NK-92 (cell line): Measurements from ENCODE around the gene JAKMIP1.

Experiments
- DNase-seq: peaks from one replicate; lab custom pipeline; 2025; ENCODE audit not compliant: unreplicated experiment; lab: John Stamatoyannopoulos, UW

The JAKMIP1 gene

DNA sequence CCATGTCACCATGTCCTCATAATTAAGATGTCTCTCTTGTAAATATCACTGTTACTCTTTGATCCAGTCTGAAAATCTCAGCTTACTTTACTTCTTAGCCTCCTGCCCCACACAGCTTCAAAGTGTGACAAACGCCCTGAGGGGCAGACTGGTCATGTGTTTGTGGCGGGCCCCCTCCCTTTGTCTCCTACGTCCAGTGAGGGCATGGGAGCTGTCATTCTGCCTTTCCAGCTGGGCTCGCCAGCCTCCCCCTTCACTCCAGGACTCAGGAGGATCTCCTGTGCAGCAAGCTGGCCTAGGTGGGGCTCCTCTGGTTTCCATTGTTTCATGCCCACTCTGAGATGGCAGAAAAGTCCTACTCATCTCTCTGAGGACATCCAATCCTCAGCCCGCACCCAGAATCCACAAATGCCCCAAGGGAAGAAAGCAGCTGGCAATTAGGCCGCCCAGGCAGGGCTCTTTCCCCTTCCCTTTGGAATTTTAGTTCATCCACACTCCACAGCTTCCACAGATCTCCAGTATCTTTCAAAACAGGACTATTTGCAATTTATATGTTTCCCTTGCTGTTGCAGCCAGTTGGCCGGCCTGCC lies 95.7 kb downstream of the JAKMIP1 start:
- DNase-seq: no peak

DNA sequence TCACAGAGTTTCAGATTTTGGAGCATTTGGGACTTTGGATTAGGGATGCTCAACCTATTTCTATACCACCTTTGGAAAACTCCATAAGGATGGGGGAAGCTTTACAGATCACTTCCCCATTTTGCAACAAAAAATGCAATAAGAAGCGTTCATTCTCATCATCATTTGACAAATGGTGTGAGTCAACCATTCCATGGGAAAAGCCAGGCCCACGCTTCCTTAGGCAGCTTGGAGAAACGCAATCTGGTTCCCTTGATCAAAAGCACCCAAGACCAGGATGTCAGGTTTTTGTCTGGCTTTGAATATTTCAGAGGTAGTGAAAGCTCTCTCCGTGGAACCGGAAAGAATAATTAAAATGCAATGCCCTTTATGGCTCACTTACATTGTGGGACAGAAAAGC lies 102.8 kb downstream of the JAKMIP1 start:
- no peak for DNase-seq

DNA sequence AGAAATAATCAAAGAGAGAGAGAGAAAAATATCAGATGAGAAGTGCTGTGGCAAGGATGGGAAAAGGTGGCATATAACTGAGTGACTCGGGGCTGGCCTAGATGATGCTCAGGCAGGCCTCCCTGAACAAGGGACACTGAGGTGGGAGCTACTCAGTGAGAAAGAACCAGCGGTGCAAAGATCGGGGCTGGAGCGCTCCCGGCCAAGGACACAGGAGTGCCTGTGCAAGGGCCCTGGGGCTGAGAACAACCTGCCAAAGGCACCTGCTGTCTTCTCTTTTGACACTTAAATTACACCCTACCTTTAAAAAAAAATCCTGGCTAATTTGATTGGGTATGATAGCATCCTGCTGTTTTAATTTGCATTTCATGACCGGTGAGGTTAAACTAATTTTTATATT lies 104.5 kb downstream of the JAKMIP1 start:
- no peak for DNase-seq

DNA sequence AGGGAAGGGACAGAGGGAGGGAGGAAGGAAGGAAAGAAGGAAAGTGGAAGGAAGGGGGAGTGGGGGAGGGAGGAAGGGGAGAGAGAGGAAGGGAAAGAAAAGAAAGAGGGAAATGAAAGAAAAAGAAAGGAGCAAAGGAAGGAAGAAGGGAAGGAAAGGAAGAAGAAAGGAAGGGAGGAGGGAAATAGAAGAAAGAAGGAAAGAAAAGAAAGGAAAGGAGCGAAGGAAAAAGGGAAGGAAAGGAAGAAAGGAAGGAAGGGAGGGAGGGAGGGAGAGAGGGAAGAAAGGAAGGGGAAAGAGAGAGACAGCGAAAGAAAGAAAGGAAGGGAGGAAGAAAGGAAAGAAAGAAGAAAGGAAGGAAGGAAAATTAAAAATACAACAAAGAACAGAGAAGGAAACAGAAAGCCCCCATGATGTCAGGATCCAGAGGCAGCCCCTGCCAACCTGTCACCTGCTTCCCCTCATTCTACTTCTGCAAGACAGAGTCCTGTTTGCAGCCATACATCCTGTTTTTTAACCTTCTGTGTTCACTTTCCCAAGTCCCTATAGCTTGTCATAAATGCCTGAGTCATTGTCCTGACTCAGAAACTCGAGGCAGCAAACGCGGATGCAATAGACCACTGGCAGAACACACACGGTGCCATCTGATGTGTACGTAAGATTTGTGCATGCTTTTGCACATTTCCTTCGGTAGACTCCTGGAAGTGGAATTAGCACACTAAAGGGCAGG lies 105.2 kb downstream of the JAKMIP1 start:
- DNase-seq: no peak

DNA sequence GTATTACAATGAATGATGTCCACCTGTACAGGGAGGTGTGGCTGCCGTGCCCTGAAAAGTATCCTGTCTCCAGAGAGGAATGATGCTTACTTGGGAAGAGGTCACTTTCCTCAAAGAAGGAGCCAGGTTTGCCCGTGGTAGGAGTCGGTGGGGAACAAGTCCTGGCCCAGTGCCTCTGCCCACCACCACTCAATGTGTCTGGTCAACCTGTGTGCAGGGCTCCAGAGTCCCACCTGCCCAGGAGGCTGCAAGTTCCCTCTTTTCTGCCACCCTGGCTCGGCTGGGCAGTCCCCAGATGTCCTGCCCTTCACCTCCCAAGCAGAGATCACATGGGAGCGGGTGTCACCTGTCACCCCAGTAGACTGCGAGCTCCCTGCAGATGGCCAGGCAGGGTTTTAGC lies 106.7 kb downstream of the JAKMIP1 start:
- no peak for DNase-seq

DNA sequence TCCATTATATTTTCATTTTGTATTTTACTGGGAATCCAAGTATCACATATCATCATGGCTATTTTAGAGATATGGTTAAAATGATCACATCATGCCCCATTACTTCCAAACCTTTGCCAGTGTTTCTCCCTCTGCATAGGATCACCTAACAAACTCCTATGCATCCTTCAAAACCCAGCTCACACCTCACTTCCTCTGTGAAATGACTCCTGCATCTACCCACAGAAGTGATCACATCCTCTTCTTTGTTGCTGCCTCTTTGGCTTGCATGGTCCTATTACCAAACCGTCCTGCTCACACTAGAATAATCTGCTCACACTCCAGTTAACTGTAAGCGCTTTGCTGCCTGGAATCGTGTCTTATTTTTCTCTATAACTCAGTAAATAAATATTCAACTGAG lies 107.4 kb downstream of the JAKMIP1 start:
- no peak for DNase-seq

DNA sequence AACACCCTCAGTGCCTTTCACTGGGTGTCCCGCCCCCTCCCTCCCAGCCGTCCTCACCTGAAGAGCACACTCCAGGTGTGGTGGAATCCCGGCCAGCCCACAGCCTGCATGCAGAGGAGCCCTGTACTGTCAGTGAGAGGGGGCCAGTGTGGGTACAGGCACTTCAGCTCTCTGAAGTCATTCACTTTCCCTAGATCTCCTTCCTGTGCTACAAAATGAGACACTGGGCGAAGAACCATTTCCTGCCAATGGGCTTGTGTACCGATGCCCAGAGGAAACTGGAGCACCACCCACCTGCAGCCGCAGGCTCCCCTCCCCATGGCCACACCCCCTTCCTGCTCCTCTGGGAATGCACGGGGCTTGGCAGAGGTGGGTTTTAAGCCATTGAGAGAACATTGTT lies 108.2 kb downstream of the JAKMIP1 start:
- DNase-seq: no peak

DNA sequence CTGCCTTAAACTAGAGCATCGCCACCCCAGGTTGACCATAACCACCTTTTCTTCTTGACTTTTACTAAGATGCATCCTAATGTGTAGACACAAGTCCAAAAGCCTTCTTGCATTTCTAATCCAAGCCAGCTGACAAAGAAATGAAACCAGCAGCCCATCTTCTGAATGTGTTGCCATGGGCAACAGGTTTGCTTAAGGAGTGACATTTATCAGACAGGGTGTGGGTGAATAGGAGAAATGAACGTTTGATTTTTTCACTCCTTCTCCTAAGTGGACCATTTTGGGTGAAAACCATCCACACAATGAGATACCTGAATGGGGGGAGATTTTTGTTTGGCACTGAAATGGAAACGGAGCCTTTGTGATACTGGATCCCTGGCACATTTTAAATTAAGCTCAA lies 109.4 kb downstream of the JAKMIP1 start:
- no peak for DNase-seq

DNA sequence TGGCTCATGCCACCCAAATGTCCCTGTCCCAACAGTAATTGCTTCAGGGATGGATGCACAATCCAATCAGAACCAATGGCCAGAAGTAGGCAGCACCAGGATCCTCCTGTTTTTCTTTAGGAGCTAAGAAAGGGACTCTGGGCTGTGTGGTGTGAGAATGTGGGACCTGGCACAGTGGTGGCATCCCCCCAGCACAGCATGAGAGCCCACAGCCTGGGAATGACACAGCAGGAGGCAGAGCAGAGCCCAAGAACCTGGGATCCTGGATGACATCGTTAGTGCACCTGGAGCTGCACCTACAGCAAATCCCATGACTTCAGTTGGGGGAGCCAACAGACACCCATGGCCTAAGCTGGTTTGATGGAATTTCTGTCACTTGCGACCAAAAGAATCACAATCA lies 111.4 kb downstream of the JAKMIP1 start:
- no peak for DNase-seq

DNA sequence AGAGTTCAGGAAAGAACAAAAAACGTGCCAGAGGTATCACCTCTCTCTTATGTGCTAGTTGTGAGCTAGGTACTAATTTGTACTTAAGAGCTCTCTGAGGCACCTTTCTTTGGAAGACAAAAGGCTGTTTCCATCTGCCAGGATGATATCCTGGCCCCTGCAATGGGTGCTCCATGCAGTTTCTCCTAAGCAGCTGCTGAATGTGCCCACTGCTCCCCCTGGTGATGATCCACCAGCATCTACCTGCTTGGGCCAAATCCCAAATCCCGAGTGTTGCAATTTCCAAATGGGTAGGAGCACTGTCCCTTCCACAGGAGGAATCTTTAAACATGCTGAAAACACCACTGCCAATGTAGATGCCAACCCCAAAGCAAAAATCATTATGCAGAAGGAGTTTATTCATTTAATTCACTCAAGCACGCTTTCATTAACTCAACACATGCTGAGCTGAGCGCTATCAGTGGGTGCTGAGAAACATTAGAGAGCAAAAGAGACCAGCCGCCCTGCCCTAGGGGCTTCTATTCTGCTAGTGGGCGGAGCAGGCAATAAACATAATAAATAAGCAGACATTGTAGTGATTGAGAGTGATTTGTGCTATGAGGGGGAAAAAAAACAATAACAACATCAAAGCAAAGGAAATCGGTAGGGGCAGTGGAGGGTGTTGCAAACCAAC lies 112.5 kb downstream of the JAKMIP1 start:
- no peak for DNase-seq

DNA sequence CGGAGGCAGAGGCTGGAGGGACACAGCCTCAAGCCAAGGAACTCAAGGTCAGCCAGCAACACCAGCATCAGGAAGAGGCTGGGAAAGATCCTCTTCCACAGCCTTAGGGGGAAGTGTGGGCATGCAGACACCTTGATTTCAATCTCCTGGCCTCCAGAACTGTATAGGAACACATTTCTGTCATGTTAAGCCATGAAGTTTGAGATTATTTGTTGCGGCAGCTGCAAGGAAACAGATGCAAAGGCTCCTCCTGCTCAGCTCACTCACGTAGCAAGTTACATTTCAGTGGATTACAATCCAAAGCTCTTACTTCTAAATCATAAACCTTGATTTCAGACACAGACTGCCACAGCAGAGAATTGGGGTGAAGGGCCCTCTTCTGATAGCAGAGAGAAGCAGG lies 113.5 kb downstream of the JAKMIP1 start:
- no peak for DNase-seq

DNA sequence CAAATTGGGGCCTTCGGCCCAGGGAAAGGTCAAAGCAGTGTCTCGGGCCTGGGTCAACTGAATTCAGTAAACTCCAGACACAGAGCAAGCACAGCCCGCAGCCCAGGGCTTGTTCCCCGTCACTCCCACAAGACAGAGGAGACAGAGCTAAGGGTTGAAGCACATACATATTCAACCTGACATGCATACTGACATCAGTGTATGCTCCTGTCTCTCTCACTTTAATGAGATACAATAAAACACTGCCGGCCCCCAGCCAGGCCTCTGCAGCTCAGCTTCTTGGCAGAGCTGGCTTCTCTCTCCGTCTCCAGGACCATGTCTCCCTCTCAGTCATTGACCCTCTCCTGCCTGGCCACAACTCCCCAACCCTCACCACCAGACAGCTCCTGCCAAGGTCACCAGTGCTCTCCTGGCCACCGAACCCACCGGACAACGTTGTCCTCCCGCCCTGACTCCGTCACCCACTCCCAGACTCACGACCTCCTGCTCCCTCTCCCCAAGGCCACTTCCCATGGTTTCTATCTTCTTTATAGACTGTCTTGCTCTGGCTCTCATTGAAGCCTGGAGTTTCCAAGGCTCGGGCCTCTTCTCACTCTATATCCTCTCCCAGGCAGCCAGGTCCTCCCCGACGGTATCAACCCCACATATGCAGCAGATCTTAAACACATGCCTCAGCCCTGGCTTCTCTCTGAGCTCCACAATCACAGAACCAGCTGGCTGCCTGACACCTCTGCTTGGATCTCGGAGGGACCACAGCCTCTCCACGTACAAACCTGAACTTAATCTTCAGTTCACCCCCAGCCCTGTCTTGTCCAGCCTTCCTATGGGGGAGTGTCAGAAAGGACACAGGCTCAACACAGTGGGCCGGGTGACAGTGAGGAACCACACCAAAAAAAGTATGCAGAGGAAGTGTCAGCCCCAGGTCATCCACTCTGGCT lies 114.4 kb downstream of the JAKMIP1 start:
- DNase-seq: no peak

DNA sequence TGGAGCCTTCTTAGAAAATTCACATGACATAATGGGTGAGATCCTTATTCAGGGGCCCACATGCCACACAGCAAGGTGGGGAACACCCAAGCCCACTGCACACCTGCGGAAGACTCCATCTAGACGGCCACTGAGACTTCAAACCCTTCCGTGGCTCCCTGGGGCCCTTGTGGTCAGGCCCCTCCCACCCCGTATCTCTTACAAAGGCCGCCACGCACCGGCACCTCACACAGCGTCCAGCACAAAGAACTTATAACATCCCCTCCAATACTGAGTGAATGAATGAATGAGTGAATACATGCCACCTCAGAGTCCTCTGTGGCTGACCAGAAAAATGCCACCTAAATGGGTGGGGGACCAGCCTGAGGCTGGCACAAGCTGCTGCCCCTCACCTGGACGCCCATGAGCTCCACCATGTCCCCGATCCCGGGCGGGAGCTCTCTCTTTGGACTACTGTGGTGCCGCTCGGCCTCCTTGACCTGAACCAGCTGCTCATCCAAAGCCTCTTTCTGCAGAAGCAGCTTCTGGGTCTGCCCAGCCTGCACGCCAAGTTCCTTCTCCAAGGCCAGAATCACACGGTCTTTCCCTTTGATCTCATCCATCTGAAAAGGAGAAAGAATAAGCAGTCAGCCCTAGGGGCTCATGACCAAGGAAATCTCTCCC lies 115.2 kb downstream of the JAKMIP1 start:
- DNase-seq: no peak

DNA sequence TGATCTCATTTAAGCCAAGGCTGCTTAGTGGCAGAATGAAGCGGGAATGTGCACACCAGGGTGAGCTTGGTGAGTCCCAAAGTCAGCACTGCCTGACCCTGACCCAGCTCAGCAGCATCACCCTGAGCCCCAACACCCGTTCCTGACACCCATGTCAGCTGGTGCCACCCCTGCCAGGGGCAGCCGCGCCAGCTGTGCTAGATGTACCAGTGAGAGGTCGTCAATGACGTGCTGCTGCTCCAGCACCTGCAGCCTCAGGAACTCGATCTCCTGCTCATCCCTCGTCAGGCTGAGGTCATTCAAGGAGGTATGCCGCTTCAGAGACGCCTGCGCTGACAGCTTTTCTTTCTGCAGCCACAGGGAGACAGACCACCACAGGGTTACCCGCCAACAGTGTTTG lies 120.4 kb downstream of the JAKMIP1 start:
- DNase-seq: no peak

DNA sequence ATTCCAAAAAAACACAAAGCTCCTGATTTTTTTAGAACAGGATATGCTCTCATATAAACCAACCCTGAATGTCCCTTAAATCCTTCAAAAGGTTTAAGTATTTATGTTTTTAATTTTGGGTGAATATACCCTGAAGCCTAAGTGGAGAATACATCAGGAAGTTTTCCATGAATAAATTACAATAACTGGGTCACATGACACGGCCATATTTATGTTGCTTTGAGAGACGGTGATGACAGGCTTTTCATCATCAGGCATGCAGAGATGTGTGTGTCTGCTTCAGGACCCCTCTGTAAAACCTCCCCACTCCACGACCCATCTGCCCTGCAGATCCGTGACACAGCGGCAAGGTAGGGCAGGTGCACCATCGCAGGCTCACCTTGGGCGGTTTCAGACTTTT lies 121.8 kb downstream of the JAKMIP1 start:
- no peak for DNase-seq

DNA sequence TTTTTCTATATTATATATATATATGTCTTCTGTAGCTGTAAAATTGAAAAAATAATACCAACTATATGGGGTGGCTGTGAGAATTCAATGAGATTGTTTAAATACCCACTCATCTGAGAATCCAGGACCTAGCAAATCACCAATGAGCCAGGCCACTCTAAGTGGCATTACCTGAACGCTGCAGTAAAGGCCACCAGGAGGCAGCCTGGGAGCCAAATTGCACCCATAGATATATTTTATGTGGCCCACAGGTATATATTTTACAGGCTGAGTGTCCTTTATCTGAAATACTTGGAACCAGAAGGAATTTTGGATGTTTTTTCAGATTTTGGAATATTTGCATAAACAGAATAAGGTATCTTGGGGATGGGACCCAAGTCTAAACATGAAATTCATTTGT lies 124.0 kb downstream of the JAKMIP1 start:
- no peak for DNase-seq

DNA sequence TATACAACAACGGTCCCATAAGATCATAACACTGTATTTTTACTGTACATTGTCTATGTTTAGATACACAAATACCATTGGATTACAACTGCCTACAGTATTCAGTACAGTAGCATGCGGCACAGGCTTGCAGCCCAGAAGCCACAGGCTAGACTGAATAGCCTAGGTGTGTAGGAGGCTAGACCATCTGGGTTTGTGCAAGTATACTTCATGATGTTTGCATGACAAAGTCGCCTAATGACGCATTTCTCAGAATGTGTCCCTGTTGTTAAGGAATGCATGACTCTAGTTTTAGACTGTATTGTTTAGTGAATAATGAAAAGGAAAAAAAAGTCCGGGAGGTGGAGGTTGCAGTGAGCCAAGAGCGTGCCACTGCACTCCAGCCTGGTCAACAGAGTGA lies 125.6 kb downstream of the JAKMIP1 start:
- DNase-seq: no peak

DNA sequence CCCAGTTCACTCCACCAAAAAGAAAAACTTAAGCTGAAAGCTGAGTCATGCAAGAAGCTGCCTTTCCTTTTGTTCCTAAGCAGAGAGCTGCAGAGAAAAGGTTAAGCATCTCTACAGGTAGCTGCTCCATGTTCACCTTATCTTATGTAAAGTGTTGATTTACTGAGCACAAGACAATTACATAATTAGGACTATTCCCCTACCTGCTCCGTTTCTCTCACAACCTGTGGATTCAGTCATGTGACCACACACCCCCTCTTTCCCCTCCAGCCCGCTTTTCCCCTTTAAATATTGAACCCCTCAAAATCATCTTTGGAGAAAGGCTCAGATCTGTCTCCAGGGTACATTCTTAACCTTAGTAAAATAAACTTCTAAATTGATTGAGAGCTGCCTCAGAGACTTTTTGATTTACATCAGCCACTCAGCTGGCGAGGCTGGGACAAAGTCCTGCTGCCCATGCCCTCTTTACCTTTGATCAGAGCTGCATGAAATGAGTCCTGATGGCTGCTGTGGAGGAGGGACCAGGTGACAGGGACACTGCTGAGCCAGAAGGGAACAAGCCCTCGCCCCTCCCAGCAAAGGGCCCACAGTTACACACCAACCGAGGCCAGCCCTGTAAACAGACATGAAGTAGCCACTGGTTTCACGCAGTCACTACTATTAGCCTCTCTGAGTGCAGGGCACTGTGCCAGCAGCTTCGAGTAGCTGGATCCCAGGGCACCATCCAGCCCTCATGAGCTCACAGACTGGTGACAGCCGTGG lies 128.2 kb downstream of the JAKMIP1 start:
- DNase-seq: no peak

DNA sequence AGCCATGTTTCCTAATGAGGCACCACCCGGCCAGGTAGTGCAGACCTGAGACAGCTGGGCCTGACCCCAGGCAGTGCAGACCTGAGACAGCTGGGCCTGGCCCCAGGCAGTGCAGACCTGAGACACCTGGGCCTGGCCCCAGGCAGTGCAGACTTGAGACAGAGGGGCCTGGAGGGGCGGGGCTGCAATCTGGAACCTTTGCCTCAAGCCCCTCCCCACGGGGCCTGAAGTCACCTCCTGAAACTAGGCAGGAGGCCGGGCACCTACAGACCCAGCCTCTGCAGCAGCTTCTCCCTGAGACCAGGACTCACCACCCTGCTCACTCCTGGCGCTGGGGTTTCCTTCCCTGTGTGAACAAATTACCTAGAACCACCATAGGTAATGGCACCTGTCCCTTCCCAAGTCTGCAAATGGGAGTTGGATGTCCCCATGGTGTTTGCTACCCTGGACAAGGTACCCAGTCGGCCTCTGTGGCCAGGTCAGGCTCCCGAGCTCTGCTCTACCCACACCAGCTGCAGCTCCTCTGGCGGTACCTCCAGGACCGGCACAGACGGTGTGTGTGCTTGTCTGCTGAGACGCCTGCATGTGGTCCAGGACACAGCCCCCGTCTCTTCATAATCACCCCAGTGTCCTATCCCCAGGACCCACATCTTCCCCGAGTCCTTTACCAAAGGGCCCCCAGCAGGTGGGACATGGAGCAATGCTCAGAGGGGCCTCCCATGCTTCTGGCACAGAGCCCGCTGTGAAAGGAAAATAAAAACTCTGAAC lies 129.0 kb downstream of the JAKMIP1 start:
- no peak for DNase-seq
